Neural progenitor cell (in vitro differentiated cells): ENCODE results near the gene QPCTL. TPM values are rescaled to one million over a fixed set of nuclear protein-coding genes. Genes with fewer than 3 reads are reported as not detected.
A peak's percentile ranks its signal among the peaks of the same experiment; 100 is the strongest.
"Not testable (repeated sequence)": the region's sequence is repeated elsewhere in the genome, so short reads cannot be mapped to it uniquely, and the experiment has no call there.

Source experiments
- DNase-seq: peaks from one replicate; pipeline ENCODE4 v3.0.0-alpha.2; 2016; ENCODE audit warnings: low spot score
- H2AFZ ChIP-seq: fragments of 200-600 bp; sonication (generic); replicated peaks from 2 replicates; pipeline ENCODE4 v1.6.1; 2016; ENCODE audit warnings: antibody characterized with exemption
- H3F3A ChIP-seq: fragments of 200-600 bp; sonication (generic); 2 replicates; pipeline ENCODE4 v1.6.1; 2016; ENCODE audit warnings: antibody characterized with exemption, low read depth
- H3K27ac ChIP-seq: fragments of 200-600 bp; sonication (generic); 2 replicates; pipeline ENCODE4 v1.5.1; 2016; ENCODE audit warnings: mild to moderate bottlenecking
- H3K27me3 ChIP-seq: fragments of 200-600 bp; sonication (generic); 2 replicates; pipeline ENCODE4 v1.6.1; 2016; ENCODE audit warnings: mild to moderate bottlenecking, moderate library complexity
- H3K36me3 ChIP-seq: fragments of 200-600 bp; sonication (generic); 2 replicates; pipeline ENCODE4 v1.5.1; 2016
- H3K4me1 ChIP-seq: fragments of 200-600 bp; sonication (generic); 2 replicates; pipeline ENCODE4 v1.6.1; 2016; ENCODE audit warnings: mixed run types
- H3K4me2 ChIP-seq: fragments of 200-600 bp; sonication (generic); 2 replicates; pipeline ENCODE4 v1.6.1; 2016
- H3K4me3 ChIP-seq: fragments of 200-600 bp; sonication (generic); 2 replicates; pipeline ENCODE4 v1.5.1; 2016
- H3K79me2 ChIP-seq: fragments of 200-600 bp; sonication (generic); 2 replicates; pipeline ENCODE4 v1.6.1; 2016; ENCODE audit warnings: low read depth
- H3K9ac ChIP-seq: fragments of 200-600 bp; sonication (generic); 2 replicates; pipeline ENCODE4 v1.6.1; 2016
- H3K9me3 ChIP-seq: fragments of 200-600 bp; sonication (generic); 2 replicates; pipeline ENCODE4 v1.5.1; 2016; ENCODE audit warnings: low read depth
- H4K20me1 ChIP-seq: fragments of 200-600 bp; sonication (generic); 2 replicates; pipeline ENCODE4 v1.6.1; 2016; ENCODE audit warnings: low read depth
- H3K27ac Mint-ChIP-seq: 3 replicates; pipeline ENCODE4 v1.8.0; 2021; ENCODE audit warnings: mixed read lengths
- H3K27me3 Mint-ChIP-seq: 2 replicates; pipeline ENCODE4 v1.8.0; 2022; ENCODE audit warnings: low read depth, mild to moderate bottlenecking, inconsistent platforms, moderate library complexity, mixed read lengths; ENCODE audit not compliant: insufficient read depth
- H3K36me3 Mint-ChIP-seq: 3 replicates; pipeline ENCODE4 v1.8.0; 2021; ENCODE audit warnings: mixed read lengths
- H3K4me1 Mint-ChIP-seq: 3 replicates; pipeline ENCODE4 v1.8.0; 2021; ENCODE audit warnings: mixed read lengths
- H3K4me3 Mint-ChIP-seq: 3 replicates; pipeline ENCODE4 v1.8.0; 2021; ENCODE audit warnings: mild to moderate bottlenecking, moderate library complexity, mixed read lengths
- H3K9me3 Mint-ChIP-seq: 3 replicates; pipeline ENCODE4 v1.8.0; 2020; ENCODE audit warnings: mixed read lengths
- EZH2 ChIP-seq: fragments of 200-600 bp; sonication (generic); IDR thresholded peaks from 2 replicates; pipeline ENCODE4 v1.6.1; 2017; ENCODE audit warnings: antibody characterized with exemption, mild to moderate bottlenecking, moderate library complexity
- EZH2phosphoT487 ChIP-seq: fragments of 200-600 bp; sonication (generic); IDR thresholded peaks from 2 replicates; pipeline ENCODE4 v1.6.1; 2017; ENCODE audit warnings: antibody characterized with exemption
- total RNA-seq: library from RNA; depleted of rRNA; stranded (reverse); fragments of >200 nt; gene quantifications from 2 replicates; pipeline ENCODE4 v1.2.3, GENCODE V29; 2015; ENCODE audit warnings: low replicate concordance
- TF ChIP-seq, protein P1 (sequence below): fragments of 200-600 bp; sonication (generic); IDR thresholded peaks from 2 replicates; pipeline ENCODE4 v1.5.1; 2017; ENCODE audit warnings: antibody characterized with exemption, mild to moderate bottlenecking

QPCTL gene
- total RNA-seq, 1 donor from 2014 or later = 4.5 TPM

DNA sequence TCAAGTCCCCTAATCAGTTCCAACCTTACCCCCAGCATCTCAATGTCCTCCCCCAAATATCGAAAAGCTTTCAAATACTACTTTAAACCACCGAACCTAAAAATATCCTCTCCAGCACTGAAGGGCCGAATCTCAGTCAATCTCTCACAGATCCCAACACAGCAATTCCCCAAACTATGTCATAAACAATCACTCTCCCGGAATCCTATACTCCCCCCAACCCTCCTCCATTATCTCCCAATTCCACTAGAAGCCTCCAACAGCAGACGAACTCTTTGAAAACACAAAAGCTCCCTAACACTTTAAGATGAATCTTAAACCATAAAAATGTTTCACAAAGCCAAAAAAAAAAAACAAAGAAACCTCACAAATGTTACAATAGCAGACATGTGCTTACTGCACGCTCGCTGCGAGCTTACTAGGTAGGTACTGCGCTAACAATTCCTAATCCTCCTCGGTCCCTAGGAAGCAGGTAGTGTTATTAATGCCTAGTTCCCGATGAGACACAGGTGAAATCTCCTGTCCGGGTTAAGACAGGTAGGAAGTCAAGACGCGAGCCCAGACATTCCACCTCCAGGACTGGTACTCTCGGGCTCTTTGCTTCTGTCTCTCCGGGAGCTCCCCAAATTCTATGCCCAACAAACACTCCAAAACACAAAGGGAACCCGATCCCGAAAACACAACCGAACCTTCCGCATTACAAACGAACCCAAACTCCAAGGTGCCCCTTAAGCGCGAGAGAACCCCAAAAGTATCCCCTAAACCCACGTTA is 24.1 kb downstream of the QPCTL start:
- no peaks in the 10 kb centered on the region for H3K36me3 ChIP-seq
- H3K4me3 ChIP-seq = peak overlapping the region; percentile 85
- H3K27ac ChIP-seq = peak overlapping the region; percentile 14
- peak overlapping the region; percentile 79 for H3K9ac ChIP-seq
- peak; percentile 40 for DNase-seq
- peaks cover 18% of the 10 kb centered on the region for H3F3A ChIP-seq
- H3K27me3 Mint-ChIP-seq = peaks cover 17% of the 10 kb centered on the region
- no peaks in the 10 kb centered on the region for H3K9me3 ChIP-seq
- no peaks in the 10 kb centered on the region for H3K9me3 Mint-ChIP-seq
- no peaks in the 10 kb centered on the region for H3K27me3 ChIP-seq
- H2AFZ ChIP-seq = peak overlapping the region; percentile 30
- no peaks in the 10 kb centered on the region for H3K4me1 ChIP-seq
- peak overlapping the region; percentile 99 for H3K4me2 ChIP-seq
- peaks cover 36% of the 10 kb centered on the region for H3K4me1 Mint-ChIP-seq
- H3K27ac Mint-ChIP-seq = peak overlapping the region; percentile 91
- no peak for TF ChIP-seq EZH2phosphoT487
- TF ChIP-seq, protein P1, sequence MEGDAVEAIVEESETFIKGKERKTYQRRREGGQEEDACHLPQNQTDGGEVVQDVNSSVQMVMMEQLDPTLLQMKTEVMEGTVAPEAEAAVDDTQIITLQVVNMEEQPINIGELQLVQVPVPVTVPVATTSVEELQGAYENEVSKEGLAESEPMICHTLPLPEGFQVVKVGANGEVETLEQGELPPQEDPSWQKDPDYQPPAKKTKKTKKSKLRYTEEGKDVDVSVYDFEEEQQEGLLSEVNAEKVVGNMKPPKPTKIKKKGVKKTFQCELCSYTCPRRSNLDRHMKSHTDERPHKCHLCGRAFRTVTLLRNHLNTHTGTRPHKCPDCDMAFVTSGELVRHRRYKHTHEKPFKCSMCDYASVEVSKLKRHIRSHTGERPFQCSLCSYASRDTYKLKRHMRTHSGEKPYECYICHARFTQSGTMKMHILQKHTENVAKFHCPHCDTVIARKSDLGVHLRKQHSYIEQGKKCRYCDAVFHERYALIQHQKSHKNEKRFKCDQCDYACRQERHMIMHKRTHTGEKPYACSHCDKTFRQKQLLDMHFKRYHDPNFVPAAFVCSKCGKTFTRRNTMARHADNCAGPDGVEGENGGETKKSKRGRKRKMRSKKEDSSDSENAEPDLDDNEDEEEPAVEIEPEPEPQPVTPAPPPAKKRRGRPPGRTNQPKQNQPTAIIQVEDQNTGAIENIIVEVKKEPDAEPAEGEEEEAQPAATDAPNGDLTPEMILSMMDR = no peak
- no peak for TF ChIP-seq EZH2
- H4K20me1 ChIP-seq = peaks cover 3% of the 10 kb centered on the region
- H3K79me2 ChIP-seq = peaks cover 68% of the 10 kb centered on the region
- H3K4me3 Mint-ChIP-seq = peak overlapping the region; percentile 85
- H3K36me3 Mint-ChIP-seq = peaks cover 16% of the 10 kb centered on the region

DNA sequence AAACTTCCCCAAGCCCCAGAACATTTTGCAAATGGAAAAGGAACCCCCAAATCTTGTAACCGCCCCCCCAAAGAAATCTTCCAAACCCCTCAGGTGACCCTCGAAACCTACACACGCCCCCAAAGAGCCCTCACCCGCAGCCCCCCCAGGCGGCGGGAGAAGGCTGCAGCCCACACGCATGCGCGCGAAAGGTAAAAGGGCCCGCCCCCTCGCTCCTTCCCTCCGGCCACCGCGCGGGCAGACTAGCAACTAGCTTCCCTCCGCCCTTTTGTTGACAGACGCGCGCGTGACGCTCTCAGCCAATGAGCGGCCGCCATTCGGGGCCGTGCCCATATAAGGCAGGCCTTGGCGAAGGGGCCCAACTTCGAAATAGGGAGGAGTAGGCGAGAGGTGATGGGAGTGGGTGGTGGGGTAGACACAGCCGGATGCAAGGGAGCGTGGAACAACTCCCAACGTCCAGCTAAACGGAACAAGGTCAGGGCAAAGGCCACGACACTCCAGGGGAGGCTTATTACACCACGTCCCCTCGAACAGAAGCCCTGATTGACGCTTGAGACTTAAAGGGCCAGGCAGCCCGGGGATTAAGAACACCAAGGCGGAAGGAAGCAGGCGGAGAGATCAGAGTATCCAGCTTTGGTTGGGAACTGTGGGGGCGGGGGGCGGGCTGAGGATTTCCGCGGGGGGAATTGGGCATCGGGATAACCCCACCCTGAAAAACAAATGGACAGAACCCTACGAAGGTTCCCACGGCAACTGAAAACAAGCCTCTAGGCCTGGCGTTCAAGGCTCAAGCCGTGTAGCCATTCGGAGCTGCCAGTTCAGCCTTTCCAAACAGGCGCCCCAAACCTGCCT is 24.9 kb downstream of the QPCTL start:
- Histone ChIP-seq H3K4me2 (peak overlapping the region; percentile 99), H3K36me3 (no peaks in the 10 kb centered on the region), H3K4me3 (peak overlapping the region; percentile 85), H3F3A (peaks cover 18% of the 10 kb centered on the region), H3K27me3 (no peaks in the 10 kb centered on the region), H2AFZ (peak overlapping the region; percentile 30), H3K4me1 (no peaks in the 10 kb centered on the region), H4K20me1 (no peaks in the 10 kb centered on the region), H3K79me2 (peaks cover 70% of the 10 kb centered on the region), H3K9me3 (no peaks in the 10 kb centered on the region), H3K9ac (peak overlapping the region; percentile 79), H3K27ac (peak overlapping the region; percentile 43)
- peaks cover 34% of the 10 kb centered on the region for H3K4me1 Mint-ChIP-seq
- peaks cover 17% of the 10 kb centered on the region for H3K27me3 Mint-ChIP-seq
- H3K9me3 Mint-ChIP-seq = no peaks in the 10 kb centered on the region
- H3K4me3 Mint-ChIP-seq = peak overlapping the region; percentile 85
- peak overlapping the region; percentile 91 for H3K27ac Mint-ChIP-seq
- peaks cover 18% of the 10 kb centered on the region for H3K36me3 Mint-ChIP-seq
- DNase-seq = peak; percentile 100
- TF ChIP-seq EZH2 (no peak), EZH2phosphoT487 (no peak)
- TF ChIP-seq, protein P1 = peak; percentile 18

DNA sequence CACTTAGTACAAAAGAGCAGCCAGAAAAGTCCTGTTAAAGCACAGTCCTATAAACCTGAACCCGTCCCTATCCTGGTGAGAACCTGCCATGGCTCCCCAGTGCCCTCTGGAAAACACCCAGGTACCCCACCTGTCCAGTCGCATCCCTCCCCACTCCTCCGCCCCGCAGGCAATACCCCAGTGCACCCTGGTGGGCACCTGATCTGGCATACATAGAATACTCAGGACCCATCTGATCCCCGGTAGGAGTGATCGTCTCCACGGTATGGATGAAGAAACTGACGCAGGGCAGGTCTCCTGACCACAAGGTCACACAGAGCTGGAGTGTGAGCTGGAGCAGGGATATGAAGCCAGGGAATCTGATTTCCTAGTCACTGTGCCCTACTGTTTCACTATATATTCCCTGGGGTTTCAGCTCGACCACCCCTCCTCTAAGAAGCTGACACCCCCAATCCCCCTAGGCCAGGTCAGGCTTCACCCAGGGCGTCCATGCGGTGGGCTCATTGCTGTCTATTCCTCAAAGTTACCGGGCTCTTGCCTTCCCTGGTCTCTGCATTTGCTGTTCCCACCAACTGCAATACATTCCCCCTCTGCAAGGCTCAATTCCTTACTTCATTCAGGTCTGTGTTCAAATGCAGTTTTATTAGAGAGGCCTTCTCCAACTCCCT is 25.7 kb downstream of the QPCTL start:
- H3K4me1 Mint-ChIP-seq = peaks cover 34% of the 10 kb centered on the region
- H3K4me3 ChIP-seq = peak overlapping the region; percentile 45
- no peaks in the 10 kb centered on the region for H3K36me3 ChIP-seq
- H2AFZ ChIP-seq = no peak overlapping the region
- H3K79me2 ChIP-seq = peaks cover 73% of the 10 kb centered on the region
- peak; percentile 18 for DNase-seq
- peak overlapping the region; percentile 43 for H3K27ac ChIP-seq
- TF ChIP-seq, protein P1 = no peak
- TF ChIP-seq EZH2phosphoT487 = no peak
- TF ChIP-seq EZH2 = no peak
- no peaks in the 10 kb centered on the region for H3K27me3 ChIP-seq
- no peaks in the 10 kb centered on the region for H4K20me1 ChIP-seq
- H3K36me3 Mint-ChIP-seq = peaks cover 18% of the 10 kb centered on the region
- peak overlapping the region; percentile 91 for H3K27ac Mint-ChIP-seq
- H3K9me3 ChIP-seq = no peaks in the 10 kb centered on the region
- peaks cover 17% of the 10 kb centered on the region for H3K27me3 Mint-ChIP-seq
- no peaks in the 10 kb centered on the region for H3K9me3 Mint-ChIP-seq
- H3K4me3 Mint-ChIP-seq = peak overlapping the region; percentile 85
- peaks cover 18% of the 10 kb centered on the region for H3F3A ChIP-seq
- H3K4me1 ChIP-seq = no peaks in the 10 kb centered on the region
- H3K4me2 ChIP-seq = peak overlapping the region; percentile 69
- no peak overlapping the region for H3K9ac ChIP-seq

DNA sequence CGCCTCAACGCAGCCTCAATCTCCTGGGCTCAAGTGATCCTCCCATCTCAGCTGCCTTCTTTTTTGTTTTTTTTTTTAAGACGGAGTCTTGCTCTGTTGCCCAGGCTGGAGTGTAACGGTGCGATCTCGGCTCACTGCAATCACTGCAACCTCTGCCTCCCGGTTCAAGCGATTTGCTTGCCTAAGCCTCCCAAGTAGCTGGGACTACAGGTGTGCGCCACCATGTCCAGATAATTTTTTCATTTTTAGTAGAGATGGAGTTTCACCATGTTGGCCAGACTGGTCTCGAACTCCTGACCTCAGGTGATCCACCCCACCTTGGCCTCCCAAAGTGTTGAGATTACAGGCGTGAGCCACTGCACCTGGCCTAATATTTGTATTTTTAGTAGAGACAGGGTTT is 27.6 kb downstream of the QPCTL start:
- Mint-ChIP-seq H3K36me3 (peaks cover 18% of the 10 kb centered on the region), H3K27me3 (peaks cover 16% of the 10 kb centered on the region), H3K4me1 (peaks cover 30% of the 10 kb centered on the region), H3K4me3 (peak overlapping the region; percentile 41)
- not testable (repeated sequence) for H3K27me3 ChIP-seq, H3K36me3 ChIP-seq, H2AFZ ChIP-seq, H3K27ac Mint-ChIP-seq, H3K9me3 ChIP-seq, H3K27ac ChIP-seq, H3K4me1 ChIP-seq, H3K4me2 ChIP-seq, DNase-seq, H3K4me3 ChIP-seq, H3K9ac ChIP-seq, H3K9me3 Mint-ChIP-seq, H4K20me1 ChIP-seq
- H3K79me2 ChIP-seq = peaks cover 73% of the 10 kb centered on the region
- H3F3A ChIP-seq = peaks cover 18% of the 10 kb centered on the region

DNA sequence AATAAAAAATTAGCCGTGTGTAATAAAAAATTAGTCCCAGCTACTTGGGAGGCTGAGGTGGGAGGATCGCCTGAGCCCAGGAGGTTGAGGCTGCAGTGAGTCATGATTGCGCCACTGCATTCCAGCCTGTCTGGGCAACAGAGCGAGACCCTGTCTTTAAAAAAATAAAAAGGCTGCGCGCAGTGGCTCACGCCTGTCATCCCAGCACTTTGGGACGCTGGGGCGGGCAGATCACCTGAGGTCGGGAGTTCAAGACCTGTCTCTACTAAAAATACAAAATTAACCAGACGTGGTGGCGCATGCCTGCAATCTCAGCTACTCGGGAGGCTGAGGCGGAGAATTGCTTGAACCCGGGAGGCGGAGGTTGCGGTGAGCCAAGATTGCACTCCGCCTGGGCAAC is 36.2 kb downstream of the QPCTL start:
- not testable (repeated sequence) for H3K36me3 Mint-ChIP-seq, H3K27ac Mint-ChIP-seq, H3K27me3 ChIP-seq, DNase-seq, H3K9me3 Mint-ChIP-seq, H3K4me1 ChIP-seq, H3K4me3 ChIP-seq, H3K36me3 ChIP-seq, H3K9me3 ChIP-seq, H3K4me2 ChIP-seq, H3K27me3 Mint-ChIP-seq, H3K9ac ChIP-seq, H2AFZ ChIP-seq, H3F3A ChIP-seq, H3K27ac ChIP-seq
- H3K4me3 Mint-ChIP-seq = peak overlapping the region; percentile 1
- Histone ChIP-seq H3K79me2 (peaks cover 67% of the 10 kb centered on the region), H4K20me1 (peaks cover 37% of the 10 kb centered on the region)
- H3K4me1 Mint-ChIP-seq = peaks cover 17% of the 10 kb centered on the region
